Upper lobe of left lung (tissue), 4 donors: ENCODE data around the gene SLC31A2.

Experiments
- CTCF ChIP-seq, 6 experiments: fragments of 450-650 bp in 4 of 6; fragments of 200-600 bp in 2 of 6; sonication (generic) in 2 of 6; IDR thresholded peaks; one replicate each; pipeline ENCODE4 v1.5.1; 2016 to 2019; ENCODE audit warnings: antibody characterized with exemption in 6 of 6
- EP300 ChIP-seq, 4 donors: sonication (generic); formaldehyde crosslinking; IDR thresholded peaks; one replicate each; pipeline ENCODE4 v1.5.1; 2017; ENCODE audit warnings: antibody characterized with exemption in 4 of 4, control low read depth in 2 of 4
- POLR2A ChIP-seq, 4 donors: fragments of 450-650 bp; IDR thresholded peaks; one replicate each; pipeline ENCODE4 v1.5.1; 2016 to 2017; ENCODE audit warnings: antibody characterized with exemption in 4 of 4, mild to moderate bottlenecking in 2 of 4
- POLR2AphosphoS5 ChIP-seq, 2 donors: sonication (generic); formaldehyde crosslinking; IDR thresholded peaks; one replicate each; pipeline ENCODE4 v1.5.1; 2017; ENCODE audit warnings: antibody characterized with exemption in 2 of 2

GRCh38 chr9:113179839-113180238, 29.0 kb downstream of the SLC31A2 start:
- TF ChIP-seq POLR2A (IDR thresholded peaks at IDR 0.05) (no peak), CTCF (IDR thresholded peaks at IDR 0.05) (no peak), EP300 (IDR thresholded peaks at IDR 0.05) (no peak), POLR2AphosphoS5 (IDR thresholded peaks at IDR 0.05) (no peak)
